Glutamatergic neuron (in vitro differentiated cells): ENCODE measurements around the gene RFX1. TPM values are rescaled to one million over a fixed set of nuclear protein-coding genes. Genes with fewer than 3 reads are reported as not detected.

Experiments
- DNase-seq: peaks from one replicate; pipeline ENCODE4 v3.0.0; 2022
- H3K27ac Mint-ChIP-seq: one replicate; pipeline ENCODE4 v1.8.0; 2020; ENCODE audit warnings: mild to moderate bottlenecking, mixed read lengths, inconsistent platforms; ENCODE audit not compliant: unreplicated experiment
- H3K27me3 Mint-ChIP-seq: one replicate; pipeline ENCODE4 v1.8.0; 2020; ENCODE audit warnings: mild to moderate bottlenecking, moderate library complexity, mixed read lengths, inconsistent platforms; ENCODE audit not compliant: unreplicated experiment
- H3K36me3 Mint-ChIP-seq: one replicate; pipeline ENCODE4 v1.8.0; 2020; ENCODE audit warnings: mild to moderate bottlenecking, mixed read lengths, inconsistent platforms; ENCODE audit not compliant: unreplicated experiment
- H3K4me1 Mint-ChIP-seq: one replicate; pipeline ENCODE4 v1.8.0; 2020; ENCODE audit warnings: mild to moderate bottlenecking, low read depth, mixed read lengths, inconsistent platforms; ENCODE audit not compliant: unreplicated experiment
- H3K4me3 Mint-ChIP-seq: one replicate; pipeline ENCODE4 v1.8.0; 2020; ENCODE audit warnings: mild to moderate bottlenecking, mixed read lengths, inconsistent platforms; ENCODE audit not compliant: unreplicated experiment
- H3K9me3 Mint-ChIP-seq: one replicate; pipeline ENCODE4 v1.8.0; 2020; ENCODE audit warnings: mild to moderate bottlenecking, moderate library complexity, mixed read lengths, inconsistent platforms; ENCODE audit not compliant: unreplicated experiment
- CTCF ChIP-seq: fragments of 200-600 bp; sonication (generic); IDR thresholded peaks from one replicate; pipeline ENCODE4 v1.5.0; 2021; ENCODE audit not compliant: partially characterized antibody, unreplicated experiment
- total RNA-seq: library from RNA; stranded (reverse); fragmentation: NEBNext Ultra II Directional; extraction: Animal tissue kit (Norgen Biotek cat#: 25700); gene quantifications from one replicate; pipeline ENCODE4 v1.2.1, GENCODE V29; 2021; ENCODE audit not compliant: unreplicated experiment

RFX1 gene
- total RNA-seq, 1 donor from 2014 or later = 9.4 TPM

GRCh38 chr19:13960863-13961784, 45.0 kb downstream of the RFX1 start:
- Mint-ChIP-seq H3K4me3 (peak overlapping the region; percentile 18), H3K36me3 (no peaks in the 10 kb centered on the region), H3K27ac (peak overlapping the region; percentile 28), H3K4me1 (peaks cover 10% of the 10 kb centered on the region), H3K9me3 (peaks cover 4% of the 10 kb centered on the region), H3K27me3 (peaks cover 13% of the 10 kb centered on the region)
- no peak for TF ChIP-seq CTCF
- no peak for DNase-seq

GRCh38 chr19:13959962-13960862, 45.9 kb downstream of the RFX1 start:
- H3K27me3 Mint-ChIP-seq = peaks cover 12% of the 10 kb centered on the region
- no peak for DNase-seq
- no peak for TF ChIP-seq CTCF
- peaks cover 10% of the 10 kb centered on the region for H3K4me1 Mint-ChIP-seq
- no peak overlapping the region for H3K27ac Mint-ChIP-seq
- H3K9me3 Mint-ChIP-seq = peaks cover 4% of the 10 kb centered on the region
- H3K36me3 Mint-ChIP-seq = no peaks in the 10 kb centered on the region
- no peak overlapping the region for H3K4me3 Mint-ChIP-seq

- H3K4me1 Mint-ChIP-seq = peaks cover 10% of the 10 kb centered on the region
- H3K36me3 Mint-ChIP-seq = no peaks in the 10 kb centered on the region
- DNase-seq = no peak
- H3K27me3 Mint-ChIP-seq = peaks cover 12% of the 10 kb centered on the region
- H3K27ac Mint-ChIP-seq = no peak overlapping the region
- H3K4me3 Mint-ChIP-seq = no peak overlapping the region
- no peak for TF ChIP-seq CTCF
- H3K9me3 Mint-ChIP-seq = peaks cover 2% of the 10 kb centered on the region
Measured at GRCh38 chr19:13959141-13959961, 46.8 kb downstream of the RFX1 start.

GRCh38 chr19:13958043-13958442, 48.1 kb downstream of the RFX1 start:
- TF ChIP-seq CTCF = no peak
- Mint-ChIP-seq H3K36me3 (no peaks in the 10 kb centered on the region), H3K4me1 (peaks cover 13% of the 10 kb centered on the region), H3K9me3 (peaks cover 2% of the 10 kb centered on the region), H3K27me3 (peaks cover 12% of the 10 kb centered on the region), H3K27ac (peak overlapping the region; percentile 59), H3K4me3 (peak overlapping the region; percentile 30)
- DNase-seq = no peak
